Mesenchymal stem cell (in vitro differentiated cells and primary cell): Measurements from ENCODE around the gene MLLT3.

Experiments used
- DNase-seq: peaks from one replicate; pipeline ENCODE4 v3.0.0-alpha.2; 2013
- H2AFZ ChIP-seq: one replicate; pipeline ENCODE4 v1.6.1; 2013; ENCODE audit warnings: low read depth, mild to moderate bottlenecking, control low read depth, inconsistent platforms, low read length, moderate library complexity
- H2AK5ac ChIP-seq: 2 replicates; pipeline ENCODE4 v1.6.1; 2013; ENCODE audit warnings: low read length, moderate library complexity, mild to moderate bottlenecking, inconsistent platforms; ENCODE audit not compliant: severe bottlenecking
- H2BK120ac ChIP-seq: one replicate; pipeline ENCODE4 v1.6.1; 2013; ENCODE audit warnings: low read depth, mild to moderate bottlenecking, inconsistent platforms, low read length, moderate library complexity
- H2BK12ac ChIP-seq, 2 experiments: one replicate each; pipeline ENCODE4 v1.6.1; 2013; ENCODE audit warnings: inconsistent platforms in 2 of 2, low read length in 2 of 2, mild to moderate bottlenecking in 2 of 2, moderate library complexity in 2 of 2, control low read depth in 1 of 2
- H2BK15ac ChIP-seq: one replicate; pipeline ENCODE4 v1.6.1; 2013; ENCODE audit warnings: mild to moderate bottlenecking, low read depth, inconsistent platforms; ENCODE audit not compliant: poor library complexity, severe bottlenecking
- H2BK5ac ChIP-seq: 2 replicates; pipeline ENCODE4 v1.6.1; 2013; ENCODE audit warnings: low read depth, mild to moderate bottlenecking, low read length, control low read depth, inconsistent platforms; ENCODE audit not compliant: poor library complexity, severe bottlenecking
- H3K14ac ChIP-seq, 2 experiments: one replicate each; pipeline ENCODE4 v1.6.1; 2013; ENCODE audit warnings: inconsistent platforms in 2 of 2, low read length in 2 of 2, control low read depth in 1 of 2, mild to moderate bottlenecking in 1 of 2, moderate library complexity in 1 of 2
- H3K18ac ChIP-seq, 2 experiments: one replicate each; pipeline ENCODE4 v1.6.1; 2013; ENCODE audit warnings: inconsistent platforms in 2 of 2, low read length in 2 of 2, control low read depth in 1 of 2, low read depth in 1 of 2, mild to moderate bottlenecking in 1 of 2
- H3K23ac ChIP-seq, 2 experiments: one replicate each; pipeline ENCODE4 v1.6.1; 2013; ENCODE audit warnings: inconsistent platforms in 2 of 2, low read length in 2 of 2, mild to moderate bottlenecking in 2 of 2, moderate library complexity in 2 of 2, control low read depth in 1 of 2
- H3K27ac ChIP-seq: 2 replicates; pipeline ENCODE4 v1.5.1; 2013; ENCODE audit warnings: mild to moderate bottlenecking, moderate library complexity, low read length, control low read depth, inconsistent platforms; ENCODE audit not compliant: poor library complexity, severe bottlenecking
- H3K27me3 ChIP-seq, 2 experiments: 2 replicates each; pipeline versions ENCODE4 v1.6.1 to v1.7.0; 2013; ENCODE audit warnings: low read length in 2 of 2, mild to moderate bottlenecking in 2 of 2, moderate library complexity in 2 of 2, control low read depth in 1 of 2, inconsistent platforms in 1 of 2; ENCODE audit not compliant: control insufficient read depth in 1 of 2, insufficient read depth in 1 of 2
- H3K36me3 ChIP-seq, 2 experiments: 2 replicates each; pipeline versions ENCODE4 v1.6.1 to v1.7.0; 2013; ENCODE audit warnings: low read length in 2 of 2, control low read depth in 1 of 2, inconsistent platforms in 1 of 2, low read depth in 1 of 2, mild to moderate bottlenecking in 1 of 2; ENCODE audit not compliant: insufficient read depth in 2 of 2, control insufficient read depth in 1 of 2
- H3K4ac ChIP-seq, 2 experiments: one replicate each; pipeline ENCODE4 v1.6.1; 2013; ENCODE audit warnings: inconsistent platforms in 2 of 2, low read length in 2 of 2, mild to moderate bottlenecking in 2 of 2, moderate library complexity in 2 of 2, control low read depth in 1 of 2, low read depth in 1 of 2
- H3K4me1 ChIP-seq: 2 replicates; pipeline ENCODE4 v1.6.1; 2013; ENCODE audit warnings: low read depth, low read length, control low read depth; ENCODE audit not compliant: control insufficient read depth, insufficient read depth
- H3K4me2 ChIP-seq: 2 replicates; pipeline ENCODE4 v1.6.1; 2013; ENCODE audit warnings: low read length, mild to moderate bottlenecking, inconsistent platforms; ENCODE audit not compliant: poor library complexity, severe bottlenecking
- H3K4me3 ChIP-seq, 2 experiments: 2 replicates each; pipeline versions ENCODE4 v1.5.1 to v1.7.0; 2013; ENCODE audit warnings: low read length in 2 of 2, mild to moderate bottlenecking in 2 of 2, control low read depth in 1 of 2, low read depth in 1 of 2; ENCODE audit not compliant: insufficient read depth in 1 of 2
- H3K79me1 ChIP-seq: replicated peaks from 2 replicates; pipeline ENCODE4 v1.6.1; 2013; ENCODE audit warnings: mild to moderate bottlenecking, control low read depth, low read length, inconsistent platforms; ENCODE audit not compliant: poor library complexity, severe bottlenecking
- H3K9ac ChIP-seq: 2 replicates; pipeline ENCODE4 v1.7.0; 2013; ENCODE audit warnings: mild to moderate bottlenecking, low read length, moderate library complexity
- H3K9me3 ChIP-seq: 2 replicates; pipeline ENCODE4 v1.7.0; 2013; ENCODE audit warnings: mild to moderate bottlenecking, low read length; ENCODE audit not compliant: control insufficient read depth
- H4K8ac ChIP-seq: one replicate; pipeline ENCODE4 v1.6.1; 2013; ENCODE audit warnings: inconsistent platforms, mild to moderate bottlenecking, low read length, moderate library complexity
- H4K91ac ChIP-seq: one replicate; pipeline ENCODE4 v1.6.1; 2013; ENCODE audit warnings: mild to moderate bottlenecking, low read length, inconsistent platforms
- WGBS: methylation state at CpG from one replicate; pipeline ENCODE4 v1.1.7; 2013; ENCODE audit warnings: mixed read lengths; 5-methylcytosine and 5-hydroxymethylcytosine counted together

Gene MLLT3

DNA sequence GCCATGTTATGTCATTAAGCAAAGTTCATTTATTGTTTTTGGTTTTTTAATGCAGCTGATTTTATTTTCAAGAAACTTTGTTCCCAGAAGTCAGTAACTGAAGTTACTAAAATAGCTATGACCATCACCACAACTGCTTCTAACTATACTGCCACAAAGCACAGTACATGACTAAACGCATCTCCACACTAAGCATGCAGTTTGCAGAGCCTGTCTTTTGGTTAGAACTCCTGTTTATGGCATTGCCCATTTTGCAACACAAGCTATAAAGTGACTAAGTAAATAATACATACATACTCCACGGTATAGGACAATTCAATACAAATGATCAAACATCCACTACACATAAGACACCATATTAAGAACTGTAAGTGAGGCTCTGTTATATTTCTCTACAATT, 109.7 kb downstream of the MLLT3 start:
- WGBS: 65% methylated on average over 2 of the region's 2 CpGs

DNA sequence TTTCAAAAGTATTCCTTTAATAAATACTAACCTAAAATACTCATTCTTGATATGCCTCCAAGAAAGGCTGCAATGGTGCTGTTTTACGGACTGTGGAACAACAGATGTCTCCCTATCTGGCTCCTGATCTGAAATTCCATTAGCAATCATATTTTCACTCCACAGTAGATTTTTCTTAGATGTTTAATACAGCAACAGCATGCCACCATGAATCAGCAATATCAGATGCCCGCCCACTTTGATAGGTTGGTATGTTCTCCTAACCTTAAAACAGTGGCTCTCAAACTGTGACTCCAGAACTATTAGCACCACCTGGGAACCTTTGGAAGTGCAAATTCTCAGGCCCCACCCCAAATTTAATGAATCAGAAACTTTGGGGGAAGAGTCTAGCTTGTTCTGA, 110.2 kb downstream of the MLLT3 start:
- Histone ChIP-seq H2BK12ac (no peak overlapping the region), H3K9ac (peak overlapping the region; percentile 14), H3K4ac (no peak overlapping the region), H3K27me3 (no peaks in the 10 kb centered on the region), H4K91ac (no peak overlapping the region), H4K8ac (no peak overlapping the region), H2BK15ac (no peak overlapping the region), H3K18ac (no peak overlapping the region), H2BK5ac (no peak overlapping the region), H3K14ac (no peak overlapping the region), H3K4me2 (no peak overlapping the region), H3K27ac (no peak overlapping the region), H3K4me3 (peak overlapping the region in 1 of 2 experiments; percentile 22), H2AFZ (no peak overlapping the region), H2AK5ac (no peak overlapping the region), H3K23ac (no peak overlapping the region), H3K36me3 (no peaks in the 10 kb centered on the region), H3K9me3 (no peaks in the 10 kb centered on the region), H3K4me1 (peaks cover 4% of the 10 kb centered on the region), H3K79me1 (peaks cover 25% of the 10 kb centered on the region), H2BK120ac (no peak overlapping the region)
- WGBS: 63% methylated on average over 2 of the region's 2 CpGs
- DNase-seq: peak; percentile 11

More for the DNA sequence above, 109.7 kb downstream of the MLLT3 start:
- Histone ChIP-seq H3K9ac (no peak overlapping the region), H3K4me2 (no peak overlapping the region), H3K9me3 (no peaks in the 10 kb centered on the region), H3K27me3 (no peaks in the 10 kb centered on the region), H4K91ac (no peak overlapping the region), H3K4me1 (peaks cover 4% of the 10 kb centered on the region), H3K79me1 (peaks cover 30% of the 10 kb centered on the region), H3K36me3 (no peaks in the 10 kb centered on the region), H2BK12ac (no peak overlapping the region), H2BK120ac (no peak overlapping the region), H3K14ac (no peak overlapping the region), H3K27ac (no peak overlapping the region), H3K18ac (peak overlapping the region in 1 of 2 experiments; percentile 11), H2BK15ac (no peak overlapping the region), H3K4ac (no peak overlapping the region), H2AFZ (no peak overlapping the region), H3K23ac (no peak overlapping the region), H2AK5ac (no peak overlapping the region), H2BK5ac (no peak overlapping the region), H4K8ac (no peak overlapping the region), H3K4me3 (peak overlapping the region in 1 of 2 experiments; percentile 22)
- DNase-seq: peak; percentile 25

DNA sequence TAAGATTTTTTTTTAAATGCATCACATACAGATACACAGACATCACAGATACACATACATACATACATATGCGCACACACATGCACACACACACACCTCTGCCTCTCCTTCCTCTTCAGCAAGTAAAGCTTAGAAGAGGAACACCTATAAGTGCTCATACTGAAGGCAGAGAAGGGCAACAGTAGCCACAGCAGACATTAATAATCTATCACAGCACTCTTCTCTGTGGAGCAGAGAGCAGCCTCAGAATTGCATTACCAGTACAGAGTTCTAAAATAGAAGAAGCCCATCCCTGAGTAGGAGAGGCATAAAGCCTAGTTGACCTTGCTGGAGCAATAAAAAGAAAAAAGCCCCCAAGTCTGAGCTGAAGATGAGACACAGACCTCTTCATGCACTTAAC, 110.6 kb downstream of the MLLT3 start:
- H3K4me1 ChIP-seq: peaks cover 4% of the 10 kb centered on the region
- no peak overlapping the region for H2AFZ ChIP-seq
- no peak overlapping the region for H3K4me2 ChIP-seq
- H3K18ac ChIP-seq: no peak overlapping the region
- no peak overlapping the region for H3K14ac ChIP-seq
- no peaks in the 10 kb centered on the region for H3K9me3 ChIP-seq
- H4K91ac ChIP-seq: no peak overlapping the region
- H2BK5ac ChIP-seq: no peak overlapping the region
- H3K27ac ChIP-seq: no peak overlapping the region
- no peak overlapping the region for H2BK120ac ChIP-seq
- H3K9ac ChIP-seq: peak overlapping the region; percentile 14
- no peaks in the 10 kb centered on the region for H3K27me3 ChIP-seq
- peaks cover 25% of the 10 kb centered on the region for H3K79me1 ChIP-seq
- no peaks in the 10 kb centered on the region for H3K36me3 ChIP-seq
- peak overlapping the region in 1 of 2 experiments; percentile 22 for H3K4me3 ChIP-seq
- no peak overlapping the region for H2BK12ac ChIP-seq
- H3K4ac ChIP-seq: no peak overlapping the region
- H3K23ac ChIP-seq: no peak overlapping the region
- no peak overlapping the region for H4K8ac ChIP-seq
- no peak overlapping the region for H2BK15ac ChIP-seq
- no peak overlapping the region for H2AK5ac ChIP-seq
- WGBS: 100% methylated on average over 1 of the region's 1 CpG
- peak; percentile 9 for DNase-seq

DNA sequence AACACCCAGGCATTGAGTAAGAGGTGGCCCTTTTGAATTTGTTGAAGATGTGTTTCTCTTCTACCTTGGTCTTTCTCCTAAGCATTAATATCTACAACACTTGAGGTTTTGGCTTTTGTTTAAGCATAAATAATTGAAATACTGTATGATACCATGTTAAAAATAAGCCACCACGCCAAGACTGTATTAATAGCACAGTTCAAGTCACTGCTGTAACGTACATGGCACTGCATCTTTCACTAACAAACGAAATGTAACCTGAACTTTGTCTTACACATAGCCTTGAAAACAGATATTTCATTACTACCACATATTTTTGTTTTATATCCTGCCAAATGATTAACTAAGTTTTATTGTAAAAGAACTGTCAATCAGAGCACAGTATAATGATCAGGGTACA, 112.8 kb downstream of the MLLT3 start:
- H3K18ac ChIP-seq: no peak overlapping the region
- no peak overlapping the region for H3K4ac ChIP-seq
- peaks cover 7% of the 10 kb centered on the region for H3K4me1 ChIP-seq
- H2BK120ac ChIP-seq: no peak overlapping the region
- H3K27me3 ChIP-seq: no peaks in the 10 kb centered on the region
- H3K14ac ChIP-seq: no peak overlapping the region
- peaks cover 23% of the 10 kb centered on the region for H3K79me1 ChIP-seq
- H4K91ac ChIP-seq: no peak overlapping the region
- no peak overlapping the region for H2BK5ac ChIP-seq
- H2AK5ac ChIP-seq: no peak overlapping the region
- H2AFZ ChIP-seq: no peak overlapping the region
- 90% methylated on average over 3 of the region's 3 CpGs for WGBS
- no peak for DNase-seq
- no peaks in the 10 kb centered on the region for H3K36me3 ChIP-seq
- H2BK15ac ChIP-seq: no peak overlapping the region
- no peak overlapping the region for H3K27ac ChIP-seq
- no peak overlapping the region for H3K4me2 ChIP-seq
- H3K4me3 ChIP-seq: no peak overlapping the region
- H2BK12ac ChIP-seq: no peak overlapping the region
- H3K9ac ChIP-seq: no peak overlapping the region
- H3K23ac ChIP-seq: no peak overlapping the region
- H3K9me3 ChIP-seq: no peaks in the 10 kb centered on the region
- H4K8ac ChIP-seq: no peak overlapping the region
